WTC11 (cell line): ENCODE data around the gene FAH. TPM values are rescaled to one million over a fixed set of nuclear protein-coding genes. Genes with fewer than 3 reads are reported as not detected.
A peak's percentile ranks its signal among the peaks of the same experiment; 100 is the strongest.

Source experiments
- ATAC-seq: fragments of 200-7000 bp; cut with Tn5 transposase; 2 replicates; pipeline ENCODE4 v1.10.0; 2021; ENCODE audit warnings: mild to moderate bottlenecking, moderate library complexity
- CTCF ChIA-PET: fragments of 300-600 bp; sonication (Branson Sonifier 250); formaldehyde crosslinking; loops from one replicate; lab custom pipeline; 2021; ENCODE audit warnings: antibody characterized with exemption; lab: Charles Lee
- POLR2A ChIA-PET: fragments of 350-600 bp; sonication (Branson Sonifier 250); formaldehyde crosslinking; loops from one replicate; lab custom pipeline; 2021; ENCODE audit warnings: antibody characterized with exemption; lab: Charles Lee
- DNase-seq: peaks from one replicate; pipeline ENCODE4 v3.0.0; 2021; ENCODE audit warnings: low spot score
- H3K27ac Mint-ChIP-seq: 2 replicates; pipeline ENCODE4 v1.8.0; 2021; ENCODE audit warnings: mixed read lengths
- H3K27me3 Mint-ChIP-seq: 2 replicates; pipeline ENCODE4 v1.8.0; 2021; ENCODE audit warnings: low read depth, mild to moderate bottlenecking, moderate library complexity, mixed read lengths
- H3K36me3 Mint-ChIP-seq: 2 replicates; pipeline ENCODE4 v1.8.0; 2021; ENCODE audit warnings: mixed read lengths
- H3K4me1 Mint-ChIP-seq: 2 replicates; pipeline ENCODE4 v1.8.0; 2022; ENCODE audit warnings: mixed read lengths
- H3K4me3 Mint-ChIP-seq: 2 replicates; pipeline ENCODE4 v1.8.0; 2021; ENCODE audit warnings: mild to moderate bottlenecking, moderate library complexity, mixed read lengths
- H3K9me3 Mint-ChIP-seq: 2 replicates; pipeline ENCODE4 v1.8.0; 2021; ENCODE audit warnings: mixed read lengths
- ATF6 ChIP-seq: sonication (generic); formaldehyde crosslinking; IDR thresholded peaks from 2 replicates; pipeline ENCODE4 v1.8.1; 2023; ENCODE audit warnings: mild to moderate bottlenecking, missing genetic modification reagents
- CBFB ChIP-seq: sonication (generic); formaldehyde crosslinking; IDR thresholded peaks from 2 replicates; pipeline ENCODE4 v1.8.1; 2022; ENCODE audit warnings: mild to moderate bottlenecking, low read depth, missing genetic modification reagents
- CTCF ChIP-seq: fragments of 200-600 bp; IDR thresholded peaks from 2 replicates; pipeline ENCODE4 v1.8.0; 2022; ENCODE audit warnings: antibody characterized with exemption
- ERG ChIP-seq: fragments of 250-450 bp; sonication (Bioruptor Pico); IDR thresholded peaks from 2 replicates; pipeline ENCODE4 v1.8.0; 2021; ENCODE audit warnings: mild to moderate bottlenecking
- FOXK1 ChIP-seq: sonication (generic); formaldehyde crosslinking; IDR thresholded peaks from 2 replicates; pipeline ENCODE4 v1.8.0; 2022; ENCODE audit warnings: mild to moderate bottlenecking, moderate library complexity, missing genetic modification reagents
- GTF2I ChIP-seq: fragments of 250-450 bp; sonication (Bioruptor Pico); conservative IDR thresholded peaks from 2 replicates; pipeline ENCODE4 v1.4.0; 2021; ENCODE audit warnings: mild to moderate bottlenecking
- HMGA2 ChIP-seq: fragments of 250-450 bp; sonication (Bioruptor Pico); IDR thresholded peaks from 2 replicates; pipeline ENCODE4 v1.4.0; 2021; ENCODE audit warnings: mild to moderate bottlenecking, moderate library complexity
- PREB ChIP-seq: sonication (generic); formaldehyde crosslinking; IDR thresholded peaks from 2 replicates; pipeline ENCODE4 v1.8.1; 2022; ENCODE audit warnings: mild to moderate bottlenecking, missing genetic modification reagents, moderate library complexity, borderline replicate concordance
- SMAD3 ChIP-seq: sonication (generic); formaldehyde crosslinking; IDR thresholded peaks from 2 replicates; pipeline ENCODE4 v1.8.0; 2022; ENCODE audit warnings: missing genetic modification reagents, mild to moderate bottlenecking, borderline replicate concordance
- TEAD1 ChIP-seq: sonication (generic); formaldehyde crosslinking; IDR thresholded peaks from 2 replicates; pipeline ENCODE4 v1.8.0; 2022; ENCODE audit warnings: mild to moderate bottlenecking, missing genetic modification reagents
- TEAD4 ChIP-seq: sonication (generic); formaldehyde crosslinking; IDR thresholded peaks from 2 replicates; pipeline ENCODE4 v1.8.0; 2022; ENCODE audit warnings: mild to moderate bottlenecking, missing genetic modification reagents
- USF1 ChIP-seq: sonication (generic); formaldehyde crosslinking; IDR thresholded peaks from 2 replicates; pipeline ENCODE4 v1.8.0; 2022; ENCODE audit warnings: mild to moderate bottlenecking, missing genetic modification reagents
- ZBTB21 ChIP-seq: sonication (generic); formaldehyde crosslinking; IDR thresholded peaks from 2 replicates; pipeline ENCODE4 v1.8.1; 2023; ENCODE audit warnings: mild to moderate bottlenecking, missing genetic modification reagents, borderline replicate concordance
- ZNF263 ChIP-seq: sonication (generic); formaldehyde crosslinking; IDR thresholded peaks from 2 replicates; pipeline ENCODE4 v1.8.1; 2022; ENCODE audit warnings: low read depth, mild to moderate bottlenecking, moderate library complexity, missing genetic modification reagents
- ZNF416 ChIP-seq: fragments of 250-450 bp; sonication (Bioruptor Pico); IDR thresholded peaks from 2 replicates; pipeline ENCODE4 v1.9.0; 2021; ENCODE audit warnings: mild to moderate bottlenecking, inconsistent platforms
- total RNA-seq: library from RNA; stranded (reverse); gene quantifications from 3 replicates; pipeline ENCODE4 v1.2.3, GENCODE V29; 2021
- TF ChIP-seq, protein P1 (sequence below): sonication (generic); formaldehyde crosslinking; IDR thresholded peaks from 2 replicates; pipeline ENCODE4 v1.8.0; 2023; ENCODE audit warnings: mild to moderate bottlenecking, missing genetic modification reagents
- TF ChIP-seq, protein P2 (sequence below): sonication (generic); formaldehyde crosslinking; IDR thresholded peaks from 2 replicates; pipeline ENCODE4 v1.8.1; 2023; ENCODE audit warnings: mild to moderate bottlenecking, moderate library complexity, missing genetic modification reagents
- TF ChIP-seq, protein P3 (sequence below): fragments of 250-450 bp; sonication (Bioruptor Pico); IDR thresholded peaks from 2 replicates; pipeline ENCODE4 v1.9.0; 2021; ENCODE audit warnings: mild to moderate bottlenecking
- TF ChIP-seq, protein P4 (sequence below): sonication (generic); formaldehyde crosslinking; IDR thresholded peaks from 2 replicates; pipeline ENCODE4 v1.8.0; 2022; ENCODE audit warnings: mild to moderate bottlenecking, missing genetic modification reagents

Gene FAH
- total RNA-seq, 1 experiment from 2014 or later = 22.8 TPM

DNA sequence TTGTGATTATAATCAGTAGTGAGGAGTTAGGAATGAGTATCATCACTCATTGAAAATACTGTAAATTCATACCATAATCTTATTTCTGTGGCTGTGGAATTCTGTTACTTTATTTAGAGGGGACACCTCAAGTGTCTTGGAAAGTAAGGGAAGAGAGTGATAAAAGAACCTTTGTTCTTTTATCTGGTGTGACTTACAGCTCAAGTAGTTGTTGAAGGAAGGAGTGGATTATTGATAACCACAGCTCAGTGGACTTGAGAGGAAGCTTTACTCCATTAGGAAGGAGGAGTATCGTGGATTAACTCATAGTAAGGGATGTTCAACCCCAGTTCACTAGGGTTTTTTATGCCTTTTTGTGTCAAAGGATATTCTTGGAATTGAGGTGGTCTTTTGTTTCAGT lies 32.2 kb upstream of the FAH start:
- ChIA-PET CTCF (no interaction called here), POLR2A (no interaction called here)
- no peak for DNase-seq
- H3K4me1 Mint-ChIP-seq = peaks cover 5% of the 10 kb centered on the region
- no peaks in the 10 kb centered on the region for H3K27me3 Mint-ChIP-seq
- no peak for ATAC-seq
- H3K27ac Mint-ChIP-seq = peak overlapping the region; percentile 8; the same call in 1 of the 2 replicates
- H3K36me3 Mint-ChIP-seq = peaks cover 16% of the 10 kb centered on the region
- TF ChIP-seq CTCF (no peak), USF1 (CRISPR knock-in tag) (no peak), SMAD3 (CRISPR knock-in tag) (no peak), FOXK1 (no peak), TEAD1 (CRISPR knock-in tag) (no peak), ERG (CRISPR knock-in tag) (no peak), ZBTB21 (CRISPR knock-in tag) (no peak), ATF6 (CRISPR knock-in tag) (no peak), PREB (CRISPR knock-in tag) (no peak), TEAD4 (no peak), GTF2I (CRISPR knock-in tag) (no peak), CBFB (CRISPR knock-in tag) (no peak), HMGA2 (CRISPR knock-in tag) (no peak), ZNF416 (CRISPR knock-in tag) (no peak), ZNF263 (CRISPR knock-in tag) (no peak)
- TF ChIP-seq, protein P1, sequence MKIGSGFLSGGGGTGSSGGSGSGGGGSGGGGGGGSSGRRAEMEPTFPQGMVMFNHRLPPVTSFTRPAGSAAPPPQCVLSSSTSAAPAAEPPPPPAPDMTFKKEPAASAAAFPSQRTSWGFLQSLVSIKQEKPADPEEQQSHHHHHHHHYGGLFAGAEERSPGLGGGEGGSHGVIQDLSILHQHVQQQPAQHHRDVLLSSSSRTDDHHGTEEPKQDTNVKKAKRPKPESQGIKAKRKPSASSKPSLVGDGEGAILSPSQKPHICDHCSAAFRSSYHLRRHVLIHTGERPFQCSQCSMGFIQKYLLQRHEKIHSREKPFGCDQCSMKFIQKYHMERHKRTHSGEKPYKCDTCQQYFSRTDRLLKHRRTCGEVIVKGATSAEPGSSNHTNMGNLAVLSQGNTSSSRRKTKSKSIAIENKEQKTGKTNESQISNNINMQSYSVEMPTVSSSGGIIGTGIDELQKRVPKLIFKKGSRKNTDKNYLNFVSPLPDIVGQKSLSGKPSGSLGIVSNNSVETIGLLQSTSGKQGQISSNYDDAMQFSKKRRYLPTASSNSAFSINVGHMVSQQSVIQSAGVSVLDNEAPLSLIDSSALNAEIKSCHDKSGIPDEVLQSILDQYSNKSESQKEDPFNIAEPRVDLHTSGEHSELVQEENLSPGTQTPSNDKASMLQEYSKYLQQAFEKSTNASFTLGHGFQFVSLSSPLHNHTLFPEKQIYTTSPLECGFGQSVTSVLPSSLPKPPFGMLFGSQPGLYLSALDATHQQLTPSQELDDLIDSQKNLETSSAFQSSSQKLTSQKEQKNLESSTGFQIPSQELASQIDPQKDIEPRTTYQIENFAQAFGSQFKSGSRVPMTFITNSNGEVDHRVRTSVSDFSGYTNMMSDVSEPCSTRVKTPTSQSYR (CRISPR knock-in tag) = no peak
- TF ChIP-seq, protein P2, sequence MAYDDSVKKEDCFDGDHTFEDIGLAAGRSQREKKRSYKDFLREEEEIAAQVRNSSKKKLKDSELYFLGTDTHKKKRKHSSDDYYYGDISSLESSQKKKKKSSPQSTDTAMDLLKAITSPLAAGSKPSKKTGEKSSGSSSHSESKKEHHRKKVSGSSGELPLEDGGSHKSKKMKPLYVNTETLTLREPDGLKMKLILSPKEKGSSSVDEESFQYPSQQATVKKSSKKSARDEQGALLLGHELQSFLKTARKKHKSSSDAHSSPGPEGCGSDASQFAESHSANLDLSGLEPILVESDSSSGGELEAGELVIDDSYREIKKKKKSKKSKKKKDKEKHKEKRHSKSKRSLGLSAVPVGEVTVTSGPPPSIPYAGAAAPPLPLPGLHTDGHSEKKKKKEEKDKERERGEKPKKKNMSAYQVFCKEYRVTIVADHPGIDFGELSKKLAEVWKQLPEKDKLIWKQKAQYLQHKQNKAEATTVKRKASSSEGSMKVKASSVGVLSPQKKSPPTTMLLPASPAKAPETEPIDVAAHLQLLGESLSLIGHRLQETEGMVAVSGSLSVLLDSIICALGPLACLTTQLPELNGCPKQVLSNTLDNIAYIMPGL (CRISPR knock-in tag) = no peak
- TF ChIP-seq, protein P3, sequence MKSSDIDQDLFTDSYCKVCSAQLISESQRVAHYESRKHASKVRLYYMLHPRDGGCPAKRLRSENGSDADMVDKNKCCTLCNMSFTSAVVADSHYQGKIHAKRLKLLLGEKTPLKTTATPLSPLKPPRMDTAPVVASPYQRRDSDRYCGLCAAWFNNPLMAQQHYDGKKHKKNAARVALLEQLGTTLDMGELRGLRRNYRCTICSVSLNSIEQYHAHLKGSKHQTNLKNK = no peak
- TF ChIP-seq, protein P4, sequence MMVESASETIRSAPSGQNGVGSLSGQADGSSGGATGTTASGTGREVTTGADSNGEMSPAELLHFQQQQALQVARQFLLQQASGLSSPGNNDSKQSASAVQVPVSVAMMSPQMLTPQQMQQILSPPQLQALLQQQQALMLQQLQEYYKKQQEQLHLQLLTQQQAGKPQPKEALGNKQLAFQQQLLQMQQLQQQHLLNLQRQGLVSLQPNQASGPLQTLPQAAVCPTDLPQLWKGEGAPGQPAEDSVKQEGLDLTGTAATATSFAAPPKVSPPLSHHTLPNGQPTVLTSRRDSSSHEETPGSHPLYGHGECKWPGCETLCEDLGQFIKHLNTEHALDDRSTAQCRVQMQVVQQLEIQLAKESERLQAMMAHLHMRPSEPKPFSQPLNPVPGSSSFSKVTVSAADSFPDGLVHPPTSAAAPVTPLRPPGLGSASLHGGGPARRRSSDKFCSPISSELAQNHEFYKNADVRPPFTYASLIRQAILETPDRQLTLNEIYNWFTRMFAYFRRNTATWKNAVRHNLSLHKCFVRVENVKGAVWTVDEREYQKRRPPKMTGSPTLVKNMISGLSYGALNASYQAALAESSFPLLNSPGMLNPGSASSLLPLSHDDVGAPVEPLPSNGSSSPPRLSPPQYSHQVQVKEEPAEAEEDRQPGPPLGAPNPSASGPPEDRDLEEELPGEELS = no peak
- no peaks in the 10 kb centered on the region for H3K9me3 Mint-ChIP-seq
- no peak overlapping the region for H3K4me3 Mint-ChIP-seq
